Neural cell (in vitro differentiated cells): ENCODE measurements around the gene BMP7. TPM values are rescaled to one million over a fixed set of nuclear protein-coding genes. Genes with fewer than 3 reads are reported as not detected.

Experiments used
- H2AFZ ChIP-seq: fragments of 200-600, 300-800 bp; sonication (generic), shearing (Covaris generic); 2 replicates; pipeline ENCODE4 v1.6.0; 2014; ENCODE audit warnings: low read depth, mild to moderate bottlenecking, antibody characterized with exemption, low read length, moderate library complexity
- H3F3A ChIP-seq: fragments of 200-600 bp; shearing (Covaris generic); 2 replicates; pipeline ENCODE4 v1.6.1; 2016; ENCODE audit warnings: mild to moderate bottlenecking, moderate library complexity, mixed read lengths, antibody characterized with exemption, low read length; ENCODE audit not compliant: insufficient read depth, poor library complexity, severe bottlenecking
- H3K27ac ChIP-seq: fragments of 200-600, 300-800 bp; sonication (generic), shearing (Covaris generic); 2 replicates; pipeline ENCODE4 v1.5.1; 2014; ENCODE audit warnings: mild to moderate bottlenecking, low read length, moderate library complexity
- H3K27me3 ChIP-seq: fragments of 300-800, 200-600 bp; sonication (generic), shearing (Covaris generic); 2 replicates; pipeline ENCODE4 v1.6.0; 2014; ENCODE audit warnings: mild to moderate bottlenecking, low read depth, low read length, moderate library complexity; ENCODE audit not compliant: insufficient read depth
- H3K36me3 ChIP-seq: fragments of 300-800, 200-600 bp; sonication (generic), shearing (Covaris generic); 2 replicates; pipeline ENCODE4 v1.5.1; 2014; ENCODE audit warnings: mild to moderate bottlenecking, antibody characterized with exemption, low read length, moderate library complexity; ENCODE audit not compliant: insufficient read depth
- H3K4me2 ChIP-seq: fragments of 300-800, 200-600 bp; sonication (generic), shearing (Covaris generic); 2 replicates; pipeline ENCODE4 v1.6.0; 2014; ENCODE audit warnings: mild to moderate bottlenecking, low read length
- H3K4me3 ChIP-seq: fragments of 300-800, 200-600 bp; sonication (generic), shearing (Covaris generic); 2 replicates; pipeline ENCODE4 v1.5.1; 2014; ENCODE audit warnings: mild to moderate bottlenecking, low read length, moderate library complexity
- H3K79me2 ChIP-seq: fragments of 200-600 bp; shearing (Covaris generic); replicated peaks from 2 replicates; pipeline ENCODE4 v1.6.0; 2014; ENCODE audit warnings: mild to moderate bottlenecking, low read length, moderate library complexity; ENCODE audit not compliant: insufficient read depth
- H3K9ac ChIP-seq: fragments of 300-800, 200-600 bp; sonication (generic), shearing (Covaris generic); 2 replicates; pipeline ENCODE4 v1.6.1; 2016; ENCODE audit warnings: mild to moderate bottlenecking, low read length, mixed read lengths
- H3K9me2 ChIP-seq: fragments of 200-600 bp; shearing (Covaris generic); 2 replicates; pipeline ENCODE4 v1.6.1; 2016; ENCODE audit warnings: mild to moderate bottlenecking, low read length, mixed read lengths; ENCODE audit not compliant: insufficient read depth
- H3K9me3 ChIP-seq: fragments of 200-600, 300-800 bp; sonication (generic), shearing (Covaris generic); 2 replicates; pipeline ENCODE4 v1.6.1; 2016; ENCODE audit warnings: mild to moderate bottlenecking, mixed run types, low read length, moderate library complexity, mixed read lengths
- H4K20me1 ChIP-seq: fragments of 200-600 bp; shearing (Covaris generic); 2 replicates; pipeline ENCODE4 v1.6.1; 2016; ENCODE audit warnings: mild to moderate bottlenecking, mixed run types; ENCODE audit not compliant: insufficient read depth
- EP300 ChIP-seq: fragments of 450-650 bp; conservative IDR thresholded peaks from 2 replicates; pipeline ENCODE4 v1.6.1; 2014; ENCODE audit warnings: antibody characterized with exemption, mild to moderate bottlenecking, moderate library complexity; ENCODE audit not compliant: poor library complexity, severe bottlenecking
- EZH2 ChIP-seq: fragments of 200-600, 300-800 bp; shearing (Covaris generic), sonication (generic); IDR thresholded peaks from 2 replicates; pipeline ENCODE4 v1.6.1; 2014; ENCODE audit warnings: antibody characterized with exemption, low read length, borderline replicate concordance, mild to moderate bottlenecking; ENCODE audit not compliant: insufficient read depth, poor library complexity, severe bottlenecking
- MXI1 ChIP-seq: fragments of 450-650 bp; conservative IDR thresholded peaks from 2 replicates; pipeline ENCODE4 v1.6.1; 2014; ENCODE audit warnings: antibody characterized with exemption, mild to moderate bottlenecking; ENCODE audit not compliant: poor library complexity, severe bottlenecking
- POLR2AphosphoS5 ChIP-seq: IDR thresholded peaks from 2 replicates; pipeline ENCODE4 v1.6.1; 2012
- RAD21 ChIP-seq: fragments of 450-650 bp; conservative IDR thresholded peaks from 2 replicates; pipeline ENCODE4 v1.6.1; 2014; ENCODE audit warnings: antibody characterized with exemption, mild to moderate bottlenecking, moderate library complexity
- SMC3 ChIP-seq: fragments of 450-650 bp; conservative IDR thresholded peaks from 2 replicates; pipeline ENCODE4 v1.6.1; 2014; ENCODE audit warnings: antibody characterized with exemption, mild to moderate bottlenecking, moderate library complexity; ENCODE audit not compliant: poor library complexity
- TAF1 ChIP-seq: IDR thresholded peaks from 2 replicates; pipeline ENCODE4 v1.6.1; 2012; ENCODE audit warnings: low read depth
- polyA plus RNA-seq: library from polyadenylated mRNA; depleted of rRNA; stranded (reverse); fragments of >200 nt; gene quantifications from 2 replicates; pipeline ENCODE4 v1.2.3, GENCODE V29; 2014
- TF ChIP-seq, protein P1 (sequence below): fragments of 450-650 bp; IDR thresholded peaks from 2 replicates; pipeline ENCODE4 v1.5.1; 2014; ENCODE audit warnings: antibody characterized with exemption, mild to moderate bottlenecking, moderate library complexity; ENCODE audit not compliant: poor library complexity, severe bottlenecking
- TF ChIP-seq, protein P2 (sequence below): IDR thresholded peaks from 2 replicates; pipeline ENCODE4 v1.6.1; 2012; ENCODE audit warnings: borderline replicate concordance

The BMP7 gene
- polyA plus RNA-seq, 1 donor from 2014 or later, result 3.6 TPM

DNA sequence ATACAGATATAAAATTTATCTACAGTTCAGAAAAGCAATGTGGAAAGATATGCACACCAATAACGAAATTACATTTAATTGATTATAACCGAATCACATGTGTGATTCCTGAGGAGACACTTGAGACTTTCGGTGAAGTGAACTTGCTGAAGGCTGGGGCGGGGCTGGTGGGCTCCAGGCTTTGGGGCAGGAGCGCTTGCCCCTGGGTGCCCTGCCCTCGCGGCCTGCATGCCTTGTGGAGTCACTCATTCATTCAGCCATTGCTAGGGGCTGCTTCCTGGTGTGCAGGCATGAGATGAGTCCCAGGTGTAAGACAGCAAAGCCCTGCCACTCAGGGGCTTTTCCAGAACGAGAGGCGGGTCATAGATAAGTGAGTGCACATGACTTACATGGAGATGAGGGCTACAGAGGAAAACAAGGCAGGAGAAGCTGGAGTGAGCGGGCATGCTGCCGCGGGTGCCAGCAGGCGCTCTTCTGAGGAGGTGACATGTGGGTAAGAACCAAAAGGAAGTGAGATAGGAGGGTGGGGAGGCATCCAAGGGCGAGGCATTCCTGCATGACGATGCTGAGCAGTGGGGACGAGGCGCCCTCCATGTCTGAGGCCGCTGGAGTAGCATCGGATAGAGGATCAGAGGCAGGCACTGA lies 88.7 kb downstream of the BMP7 start:
- H3K9ac ChIP-seq, result no peak overlapping the region
- no peaks in the 10 kb centered on the region for H3K79me2 ChIP-seq
- no peaks in the 10 kb centered on the region for H3K9me3 ChIP-seq
- no peaks in the 10 kb centered on the region for H3K36me3 ChIP-seq
- H3K4me3 ChIP-seq, result no peak overlapping the region
- H3K4me2 ChIP-seq, result no peak overlapping the region
- H3K27ac ChIP-seq, result no peak overlapping the region
- TF ChIP-seq EP300 (no peak), TAF1 (no peak), MXI1 (no peak), POLR2AphosphoS5 (no peak), SMC3 (no peak), EZH2 (no peak), RAD21 (no peak)
- TF ChIP-seq, protein P1, sequence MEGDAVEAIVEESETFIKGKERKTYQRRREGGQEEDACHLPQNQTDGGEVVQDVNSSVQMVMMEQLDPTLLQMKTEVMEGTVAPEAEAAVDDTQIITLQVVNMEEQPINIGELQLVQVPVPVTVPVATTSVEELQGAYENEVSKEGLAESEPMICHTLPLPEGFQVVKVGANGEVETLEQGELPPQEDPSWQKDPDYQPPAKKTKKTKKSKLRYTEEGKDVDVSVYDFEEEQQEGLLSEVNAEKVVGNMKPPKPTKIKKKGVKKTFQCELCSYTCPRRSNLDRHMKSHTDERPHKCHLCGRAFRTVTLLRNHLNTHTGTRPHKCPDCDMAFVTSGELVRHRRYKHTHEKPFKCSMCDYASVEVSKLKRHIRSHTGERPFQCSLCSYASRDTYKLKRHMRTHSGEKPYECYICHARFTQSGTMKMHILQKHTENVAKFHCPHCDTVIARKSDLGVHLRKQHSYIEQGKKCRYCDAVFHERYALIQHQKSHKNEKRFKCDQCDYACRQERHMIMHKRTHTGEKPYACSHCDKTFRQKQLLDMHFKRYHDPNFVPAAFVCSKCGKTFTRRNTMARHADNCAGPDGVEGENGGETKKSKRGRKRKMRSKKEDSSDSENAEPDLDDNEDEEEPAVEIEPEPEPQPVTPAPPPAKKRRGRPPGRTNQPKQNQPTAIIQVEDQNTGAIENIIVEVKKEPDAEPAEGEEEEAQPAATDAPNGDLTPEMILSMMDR, result no peak
- TF ChIP-seq, protein P2, sequence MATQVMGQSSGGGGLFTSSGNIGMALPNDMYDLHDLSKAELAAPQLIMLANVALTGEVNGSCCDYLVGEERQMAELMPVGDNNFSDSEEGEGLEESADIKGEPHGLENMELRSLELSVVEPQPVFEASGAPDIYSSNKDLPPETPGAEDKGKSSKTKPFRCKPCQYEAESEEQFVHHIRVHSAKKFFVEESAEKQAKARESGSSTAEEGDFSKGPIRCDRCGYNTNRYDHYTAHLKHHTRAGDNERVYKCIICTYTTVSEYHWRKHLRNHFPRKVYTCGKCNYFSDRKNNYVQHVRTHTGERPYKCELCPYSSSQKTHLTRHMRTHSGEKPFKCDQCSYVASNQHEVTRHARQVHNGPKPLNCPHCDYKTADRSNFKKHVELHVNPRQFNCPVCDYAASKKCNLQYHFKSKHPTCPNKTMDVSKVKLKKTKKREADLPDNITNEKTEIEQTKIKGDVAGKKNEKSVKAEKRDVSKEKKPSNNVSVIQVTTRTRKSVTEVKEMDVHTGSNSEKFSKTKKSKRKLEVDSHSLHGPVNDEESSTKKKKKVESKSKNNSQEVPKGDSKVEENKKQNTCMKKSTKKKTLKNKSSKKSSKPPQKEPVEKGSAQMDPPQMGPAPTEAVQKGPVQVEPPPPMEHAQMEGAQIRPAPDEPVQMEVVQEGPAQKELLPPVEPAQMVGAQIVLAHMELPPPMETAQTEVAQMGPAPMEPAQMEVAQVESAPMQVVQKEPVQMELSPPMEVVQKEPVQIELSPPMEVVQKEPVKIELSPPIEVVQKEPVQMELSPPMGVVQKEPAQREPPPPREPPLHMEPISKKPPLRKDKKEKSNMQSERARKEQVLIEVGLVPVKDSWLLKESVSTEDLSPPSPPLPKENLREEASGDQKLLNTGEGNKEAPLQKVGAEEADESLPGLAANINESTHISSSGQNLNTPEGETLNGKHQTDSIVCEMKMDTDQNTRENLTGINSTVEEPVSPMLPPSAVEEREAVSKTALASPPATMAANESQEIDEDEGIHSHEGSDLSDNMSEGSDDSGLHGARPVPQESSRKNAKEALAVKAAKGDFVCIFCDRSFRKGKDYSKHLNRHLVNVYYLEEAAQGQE, result no peak
- no peaks in the 10 kb centered on the region for H4K20me1 ChIP-seq
- H3K27me3 ChIP-seq, result no peaks in the 10 kb centered on the region
- H3F3A ChIP-seq, result no peaks in the 10 kb centered on the region
- H3K9me2 ChIP-seq, result no peaks in the 10 kb centered on the region
- H2AFZ ChIP-seq, result no peak overlapping the region

DNA sequence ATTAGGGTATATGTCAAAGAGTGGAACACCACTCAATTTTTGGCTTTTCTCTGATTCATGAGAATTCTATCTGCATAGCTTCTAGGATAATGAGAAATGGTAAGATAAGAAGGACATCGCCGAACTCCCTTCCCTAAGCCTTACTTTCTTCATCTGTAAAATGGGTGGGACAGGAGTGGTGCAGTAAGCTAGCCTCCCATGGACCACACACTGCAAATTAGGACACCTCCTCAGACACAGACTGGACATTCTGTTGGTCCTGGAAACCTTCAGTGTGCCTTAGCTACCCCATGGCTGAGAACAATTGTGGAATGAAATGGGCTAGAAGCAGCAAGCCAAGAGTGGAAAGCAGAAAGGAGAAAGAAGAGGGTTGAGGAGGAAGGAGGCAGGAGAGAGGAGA lies 89.6 kb downstream of the BMP7 start:
- Histone ChIP-seq H2AFZ (no peak overlapping the region), H3K36me3 (no peaks in the 10 kb centered on the region), H3K79me2 (no peaks in the 10 kb centered on the region), H3K27ac (no peak overlapping the region), H3K27me3 (no peaks in the 10 kb centered on the region), H3F3A (no peaks in the 10 kb centered on the region), H3K4me2 (no peak overlapping the region), H3K4me3 (no peak overlapping the region), H3K9me3 (no peaks in the 10 kb centered on the region), H3K9ac (no peak overlapping the region), H4K20me1 (no peaks in the 10 kb centered on the region), H3K9me2 (no peaks in the 10 kb centered on the region)
- TF ChIP-seq, protein P2, result no peak
- TF ChIP-seq, protein P1, result no peak
- TF ChIP-seq POLR2AphosphoS5, result no peak
- no peak for TF ChIP-seq MXI1
- TF ChIP-seq SMC3, result no peak
- no peak for TF ChIP-seq EP300
- TF ChIP-seq EZH2, result no peak
- TF ChIP-seq TAF1, result no peak
- no peak for TF ChIP-seq RAD21
